Panc1 (cell line): ENCODE results near the gene SERGEF.

Experiments used
- CTCF ChIP-seq: fragments of 450-650 bp; IDR thresholded peaks from 2 replicates; pipeline ENCODE4 v1.5.1; 2017; ENCODE audit warnings: mild to moderate bottlenecking
- POLR2AphosphoS5 ChIP-seq: IDR thresholded peaks from 2 replicates; pipeline ENCODE4 v1.6.1; 2012; ENCODE audit warnings: mild to moderate bottlenecking, low read depth, low read length, moderate library complexity

- TF ChIP-seq CTCF (no peak), POLR2AphosphoS5 (no peak)
These were observed 219.1 kb downstream of the SERGEF start for GRCh38 chr11:17793642-17794170.
